Measurements from ENCODE around the gene LRFN4. TPM values are rescaled to one million over a fixed set of nuclear protein-coding genes. Genes with fewer than 3 reads are reported as not detected.

LRFN4 gene
- total and polyA plus RNA-seq, 2 of the 13 experiments (the other 11 are each of a cell fraction or from before 2014, with no cell fraction given), result 1.3 to 6.8 TPM

DNA sequence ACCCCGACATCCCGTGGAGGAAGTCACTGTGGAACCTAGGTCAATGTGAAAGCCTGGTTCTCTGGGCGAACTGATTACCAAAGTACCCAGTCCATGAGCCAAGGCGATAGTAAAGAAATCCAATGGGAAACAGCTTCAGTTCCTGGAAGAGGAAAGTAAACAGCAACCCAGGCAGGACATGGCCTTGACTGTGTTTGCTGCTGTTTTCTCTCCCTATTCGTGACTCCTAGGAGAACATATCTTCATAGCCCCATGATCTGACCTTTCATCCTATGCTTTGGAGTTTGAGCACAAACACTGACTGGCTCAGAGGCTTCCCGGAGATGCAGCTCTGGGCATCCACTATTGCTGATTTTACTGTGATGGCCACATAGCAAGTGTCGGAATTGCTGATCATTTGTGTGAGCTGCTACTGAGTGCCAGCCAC lies 45.1 kb downstream of the LRFN4 start (continued):
- TF ChIP-seq, protein P1, sequence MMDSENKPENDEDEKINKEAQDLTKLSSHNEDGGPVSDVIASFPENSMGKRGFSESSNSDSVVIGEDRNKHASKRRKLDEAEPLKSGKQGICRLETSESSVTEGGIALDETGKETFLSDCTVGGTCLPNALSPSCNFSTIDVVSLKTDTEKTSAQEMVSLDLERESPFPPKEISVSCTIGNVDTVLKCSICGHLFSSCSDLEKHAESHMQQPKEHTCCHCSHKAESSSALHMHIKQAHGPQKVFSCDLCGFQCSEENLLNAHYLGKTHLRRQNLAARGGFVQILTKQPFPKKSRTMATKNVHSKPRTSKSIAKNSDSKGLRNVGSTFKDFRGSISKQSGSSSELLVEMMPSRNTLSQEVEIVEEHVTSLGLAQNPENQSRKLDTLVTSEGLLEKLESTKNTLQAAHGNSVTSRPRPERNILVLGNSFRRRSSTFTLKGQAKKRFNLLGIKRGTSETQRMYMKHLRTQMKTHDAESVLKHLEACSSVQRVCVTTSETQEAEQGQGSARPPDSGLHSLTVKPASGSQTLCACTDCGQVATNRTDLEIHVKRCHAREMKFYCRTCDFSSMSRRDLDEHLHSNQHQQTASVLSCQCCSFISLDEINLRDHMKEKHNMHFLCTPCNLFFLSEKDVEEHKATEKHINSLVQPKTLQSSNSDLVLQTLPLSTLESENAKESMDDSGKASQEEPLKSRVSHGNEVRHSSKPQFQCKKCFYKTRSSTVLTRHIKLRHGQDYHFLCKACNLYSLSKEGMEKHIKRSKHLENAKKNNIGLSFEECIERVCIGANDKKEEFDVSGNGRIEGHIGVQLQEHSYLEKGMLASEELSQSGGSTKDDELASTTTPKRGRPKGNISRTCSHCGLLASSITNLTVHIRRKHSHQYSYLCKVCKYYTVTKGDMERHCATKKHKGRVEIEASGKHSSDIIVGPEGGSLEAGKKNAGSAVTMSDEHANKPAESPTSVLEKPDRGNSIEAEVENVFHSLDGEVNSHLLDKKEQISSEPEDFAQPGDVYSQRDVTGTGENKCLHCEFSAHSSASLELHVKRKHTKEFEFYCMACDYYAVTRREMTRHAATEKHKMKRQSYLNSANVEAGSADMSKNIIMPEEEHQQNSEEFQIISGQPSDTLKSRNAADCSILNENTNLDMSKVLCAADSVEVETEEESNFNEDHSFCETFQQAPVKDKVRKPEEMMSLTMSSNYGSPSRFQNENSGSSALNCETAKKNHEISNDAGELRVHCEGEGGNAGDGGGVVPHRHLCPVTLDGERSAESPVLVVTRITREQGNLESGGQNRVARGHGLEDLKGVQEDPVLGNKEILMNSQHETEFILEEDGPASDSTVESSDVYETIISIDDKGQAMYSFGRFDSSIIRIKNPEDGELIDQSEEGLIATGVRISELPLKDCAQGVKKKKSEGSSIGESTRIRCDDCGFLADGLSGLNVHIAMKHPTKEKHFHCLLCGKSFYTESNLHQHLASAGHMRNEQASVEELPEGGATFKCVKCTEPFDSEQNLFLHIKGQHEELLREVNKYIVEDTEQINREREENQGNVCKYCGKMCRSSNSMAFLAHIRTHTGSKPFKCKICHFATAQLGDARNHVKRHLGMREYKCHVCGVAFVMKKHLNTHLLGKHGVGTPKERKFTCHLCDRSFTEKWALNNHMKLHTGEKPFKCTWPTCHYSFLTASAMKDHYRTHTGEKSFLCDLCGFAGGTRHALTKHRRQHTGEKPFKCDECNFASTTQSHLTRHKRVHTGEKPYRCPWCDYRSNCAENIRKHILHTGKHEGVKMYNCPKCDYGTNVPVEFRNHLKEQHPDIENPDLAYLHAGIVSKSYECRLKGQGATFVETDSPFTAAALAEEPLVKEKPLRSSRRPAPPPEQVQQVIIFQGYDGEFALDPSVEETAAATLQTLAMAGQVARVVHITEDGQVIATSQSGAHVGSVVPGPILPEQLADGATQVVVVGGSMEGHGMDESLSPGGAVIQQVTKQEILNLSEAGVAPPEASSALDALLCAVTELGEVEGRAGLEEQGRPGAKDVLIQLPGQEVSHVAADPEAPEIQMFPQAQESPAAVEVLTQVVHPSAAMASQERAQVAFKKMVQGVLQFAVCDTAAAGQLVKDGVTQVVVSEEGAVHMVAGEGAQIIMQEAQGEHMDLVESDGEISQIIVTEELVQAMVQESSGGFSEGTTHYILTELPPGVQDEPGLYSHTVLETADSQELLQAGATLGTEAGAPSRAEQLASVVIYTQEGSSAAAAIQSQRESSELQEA (CRISPR knock-in tag; IDR thresholded peaks at IDR 0.05; ENCODE audit: not compliant biosample characterization), result no peak
- TF ChIP-seq TARDBP (CRISPR knock-in tag; IDR thresholded peaks at IDR 0.05) (peak; percentile 96), TGIF2 (CRISPR knock-in tag; IDR thresholded peaks at IDR 0.05) (peak; percentile 74; the same call in 1 of the 2 replicates), BHLHE40 (IDR thresholded peaks at IDR 0.05; ENCODE audit: low read length) (no peak), HIVEP1 (CRISPR knock-in tag; IDR thresholded peaks at IDR 0.05) (no peak), TAF15 (IDR thresholded peaks at IDR 0.05; ENCODE audit: low read depth, low read length, poor library complexity, severe bottlenecking) (no peak), RAD51 (IDR thresholded peaks at IDR 0.05; ENCODE audit: borderline replicate concordance) (no peak), ZNF607 (CRISPR knock-in tag; IDR thresholded peaks at IDR 0.05; ENCODE audit: borderline replicate concordance) (peak; percentile 44; the same call in 1 of the 2 replicates), ZNF782 (CRISPR knock-in tag; IDR thresholded peaks at IDR 0.05; ENCODE audit: borderline replicate concordance) (no peak; the same call in 1 of the 2 replicates), MTF2 (CRISPR knock-in tag; IDR thresholded peaks at IDR 0.05; ENCODE audit: borderline replicate concordance) (no peak), FOSL2 (CRISPR knock-in tag; IDR thresholded peaks at IDR 0.05) (peak; percentile 87), NFIC (IDR thresholded peaks at IDR 0.05; ENCODE audit: low read length) (peak; percentile 69; the same call in 1 of the 2 replicates), ZBTB38 (CRISPR knock-in tag; IDR thresholded peaks at IDR 0.05) (no peak), ZNF432 (CRISPR knock-in tag; IDR thresholded peaks at IDR 0.05; ENCODE audit: borderline replicate concordance) (no peak), ZFP37 (CRISPR knock-in tag; IDR thresholded peaks at IDR 0.05; ENCODE audit: borderline replicate concordance) (peak; percentile 81), HOXD1 (CRISPR knock-in tag; IDR thresholded peaks at IDR 0.05) (peak; percentile 79)
- TF ChIP-seq, protein P2, sequence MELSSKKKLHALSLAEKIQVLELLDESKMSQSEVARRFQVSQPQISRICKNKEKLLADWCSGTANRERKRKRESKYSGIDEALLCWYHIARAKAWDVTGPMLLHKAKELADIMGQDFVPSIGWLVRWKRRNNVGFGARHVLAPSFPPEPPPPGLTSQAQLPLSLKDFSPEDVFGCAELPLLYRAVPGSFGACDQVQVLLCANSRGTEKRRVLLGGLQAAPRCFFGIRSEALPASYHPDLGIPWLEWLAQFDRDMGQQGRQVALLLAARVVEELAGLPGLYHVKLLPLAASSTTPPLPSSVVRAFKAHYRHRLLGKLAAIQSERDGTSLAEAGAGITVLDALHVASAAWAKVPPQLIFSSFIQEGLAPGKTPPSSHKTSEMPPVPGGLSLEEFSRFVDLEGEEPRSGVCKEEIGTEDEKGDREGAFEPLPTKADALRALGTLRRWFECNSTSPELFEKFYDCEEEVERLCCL (CRISPR knock-in tag; IDR thresholded peaks at IDR 0.05; ENCODE audit: borderline replicate concordance), result no peak
- TF ChIP-seq, protein P3, sequence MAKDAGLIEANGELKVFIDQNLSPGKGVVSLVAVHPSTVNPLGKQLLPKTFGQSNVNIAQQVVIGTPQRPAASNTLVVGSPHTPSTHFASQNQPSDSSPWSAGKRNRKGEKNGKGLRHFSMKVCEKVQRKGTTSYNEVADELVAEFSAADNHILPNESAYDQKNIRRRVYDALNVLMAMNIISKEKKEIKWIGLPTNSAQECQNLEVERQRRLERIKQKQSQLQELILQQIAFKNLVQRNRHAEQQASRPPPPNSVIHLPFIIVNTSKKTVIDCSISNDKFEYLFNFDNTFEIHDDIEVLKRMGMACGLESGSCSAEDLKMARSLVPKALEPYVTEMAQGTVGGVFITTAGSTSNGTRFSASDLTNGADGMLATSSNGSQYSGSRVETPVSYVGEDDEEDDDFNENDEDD (CRISPR knock-in tag; IDR thresholded peaks at IDR 0.05; ENCODE audit: borderline replicate concordance), result no peak; the same call in 1 of the 2 replicates
- TF ChIP-seq, protein P4, sequence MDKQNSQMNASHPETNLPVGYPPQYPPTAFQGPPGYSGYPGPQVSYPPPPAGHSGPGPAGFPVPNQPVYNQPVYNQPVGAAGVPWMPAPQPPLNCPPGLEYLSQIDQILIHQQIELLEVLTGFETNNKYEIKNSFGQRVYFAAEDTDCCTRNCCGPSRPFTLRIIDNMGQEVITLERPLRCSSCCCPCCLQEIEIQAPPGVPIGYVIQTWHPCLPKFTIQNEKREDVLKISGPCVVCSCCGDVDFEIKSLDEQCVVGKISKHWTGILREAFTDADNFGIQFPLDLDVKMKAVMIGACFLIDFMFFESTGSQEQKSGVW (CRISPR knock-in tag; IDR thresholded peaks at IDR 0.05; ENCODE audit: borderline replicate concordance), result no peak
